Astrocyte (in vitro differentiated cells and primary cell): ENCODE results near the gene ZNF488.

ENCODE experiments used
- CTCF ChIP-seq: IDR thresholded peaks from 2 replicates; pipeline ENCODE4 v1.5.1; 2011; ENCODE audit warnings: low read depth, mild to moderate bottlenecking, inconsistent platforms, low read length, moderate library complexity; ENCODE audit not compliant: insufficient read depth
- EZH2 ChIP-seq: IDR thresholded peaks from 2 replicates; pipeline ENCODE4 v1.6.1; 2012; ENCODE audit warnings: mild to moderate bottlenecking, low read length, inconsistent platforms; ENCODE audit not compliant: insufficient read depth

GRCh38 chr10:47348661-47349470, 35.2 kb downstream of the ZNF488 start:
- TF ChIP-seq CTCF (no peak), EZH2 (no peak)
